CD4-positive, alpha-beta T cell treated with Interleukin-15 for 4 hours (primary cell): ENCODE data around the gene ERCC2.
"Not testable (repeated sequence)": the region's sequence is repeated elsewhere in the genome, so short reads cannot be mapped to it uniquely, and the experiment has no call there.

Source experiments
- DNase-seq: peaks from one replicate; pipeline ENCODE4 v3.0.0-alpha.2; 2020; ENCODE audit warnings: low spot score

The ERCC2 gene

GRCh38 chr19:45333609-45334303 lies 36.6 kb downstream of the ERCC2 start:
- no peak for DNase-seq

GRCh38 chr19:45331411-45331810 lies 39.0 kb downstream of the ERCC2 start:
- no peak for DNase-seq

DNA sequence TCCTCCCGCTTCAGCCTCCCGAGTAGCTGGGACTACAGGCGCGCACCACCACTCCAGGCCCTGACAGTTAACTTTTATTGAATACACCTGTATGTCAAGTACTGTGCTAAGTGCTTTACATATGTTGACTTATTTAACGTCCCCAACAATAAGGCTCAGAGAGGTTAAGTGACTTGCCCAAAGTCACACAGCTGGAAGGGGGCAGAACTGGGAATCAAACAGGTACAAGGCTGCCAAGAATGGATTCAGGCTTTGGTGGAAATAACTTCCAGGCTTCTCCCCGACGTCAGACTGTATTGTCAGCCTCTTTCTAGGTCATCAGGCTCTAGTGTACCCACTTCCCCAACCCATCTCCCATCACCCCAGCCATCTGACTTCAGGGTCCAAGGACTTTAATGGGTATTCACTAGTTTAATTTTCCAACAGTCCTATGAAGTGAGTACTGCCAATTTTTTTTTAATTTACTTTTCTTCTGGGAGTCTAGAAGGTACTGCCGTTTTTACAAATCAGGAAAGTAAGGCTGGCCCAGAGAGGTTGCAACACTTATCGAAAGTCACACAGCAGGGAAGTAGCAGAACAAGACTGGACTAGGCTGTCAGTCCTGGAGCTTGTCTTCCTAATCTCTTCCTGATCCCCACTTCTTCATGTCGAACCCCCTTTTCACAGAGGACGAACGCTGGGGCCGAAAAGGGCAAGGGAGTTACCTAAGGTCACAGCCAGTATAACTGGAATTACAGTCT lies 42.8 kb downstream of the ERCC2 start:
- no peak for DNase-seq

DNA sequence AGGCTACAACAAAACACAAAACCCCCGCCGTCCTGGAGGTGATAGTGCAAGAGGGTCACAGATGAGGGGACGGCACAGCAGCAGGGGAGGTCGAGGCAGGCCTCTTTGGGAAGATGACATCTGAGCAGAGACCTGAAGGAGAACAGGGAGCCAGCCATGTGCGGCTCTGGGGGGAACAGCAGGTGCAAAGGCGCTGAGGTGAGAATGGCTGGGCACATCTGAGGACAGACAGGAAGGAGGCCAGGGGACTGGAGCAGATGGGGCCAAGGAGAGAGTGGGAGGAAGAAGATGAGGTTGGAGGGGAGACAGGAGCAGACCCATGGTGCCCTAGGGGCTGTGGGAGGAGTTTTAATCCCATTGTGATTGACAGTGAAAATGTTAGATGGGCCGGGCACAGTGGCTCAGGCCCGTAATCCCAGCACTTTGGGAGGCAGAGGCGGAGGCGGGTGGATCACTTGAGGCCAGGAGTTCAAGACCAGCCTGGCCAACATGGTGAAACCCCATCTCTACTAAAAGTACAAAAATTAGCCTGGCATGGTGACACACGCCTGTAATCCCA lies 45.9 kb downstream of the ERCC2 start:
- DNase-seq: no peak

GRCh38 chr19:45323671-45324081 lies 46.7 kb downstream of the ERCC2 start:
- no peak for DNase-seq

GRCh38 chr19:45322744-45323281 lies 47.6 kb downstream of the ERCC2 start, which contains the start of gene CKM:
TSS of gene CKM (minus strand) at chr19:45322875. CDS start at chr19:45319713, 3,162 bp downstream.
- DNase-seq: no peak

GRCh38 chr19:45322311-45322710 lies 48.1 kb downstream of the ERCC2 start:
- DNase-seq: no peak

- no peak for DNase-seq
Observed at GRCh38 chr19:45321848-45322247, 48.5 kb downstream of the ERCC2 start.

DNA sequence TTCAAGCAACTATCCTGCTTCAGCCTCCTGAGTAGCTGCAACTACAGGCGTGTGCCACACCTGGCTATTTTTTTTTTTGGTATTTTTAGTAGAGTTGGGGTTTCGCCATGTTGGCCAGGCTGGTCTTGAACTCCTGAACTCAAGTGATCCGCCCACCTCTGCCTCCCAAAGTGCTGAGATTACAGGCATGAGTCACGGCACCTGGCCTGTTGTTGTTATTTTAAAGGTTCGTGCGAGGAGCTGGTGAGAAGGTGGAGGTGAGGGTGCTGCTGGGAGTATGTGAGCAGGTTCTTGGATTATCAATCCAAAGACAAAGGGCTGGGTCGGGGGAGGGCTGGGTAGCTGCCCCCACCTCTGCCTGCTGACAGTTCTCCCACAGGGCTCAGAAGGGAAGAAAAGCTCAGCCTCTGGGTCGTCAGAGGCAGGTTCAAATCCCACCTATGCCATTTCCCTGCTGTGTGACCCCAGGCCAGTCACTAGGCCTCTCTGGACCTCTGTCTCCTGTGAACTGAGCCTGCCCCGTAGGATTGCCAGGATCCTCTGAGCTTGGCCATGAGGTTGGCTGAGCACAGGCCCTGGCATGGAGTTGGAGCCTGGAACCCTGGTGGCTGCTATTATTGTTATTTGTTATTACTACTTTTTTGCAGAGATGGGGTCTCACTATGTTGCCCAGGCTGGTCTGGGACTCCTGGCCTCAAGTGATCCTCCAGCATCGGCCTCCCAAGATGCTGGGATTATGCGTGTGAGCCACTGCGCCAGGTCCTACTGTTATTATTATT lies 49.2 kb downstream of the ERCC2 start:
- DNase-seq: no peak

GRCh38 chr19:45315304-45315703 lies 55.1 kb downstream of the ERCC2 start:
- no peak for DNase-seq

GRCh38 chr19:45314708-45315245 lies 55.6 kb downstream of the ERCC2 start:
- no peak for DNase-seq

DNA sequence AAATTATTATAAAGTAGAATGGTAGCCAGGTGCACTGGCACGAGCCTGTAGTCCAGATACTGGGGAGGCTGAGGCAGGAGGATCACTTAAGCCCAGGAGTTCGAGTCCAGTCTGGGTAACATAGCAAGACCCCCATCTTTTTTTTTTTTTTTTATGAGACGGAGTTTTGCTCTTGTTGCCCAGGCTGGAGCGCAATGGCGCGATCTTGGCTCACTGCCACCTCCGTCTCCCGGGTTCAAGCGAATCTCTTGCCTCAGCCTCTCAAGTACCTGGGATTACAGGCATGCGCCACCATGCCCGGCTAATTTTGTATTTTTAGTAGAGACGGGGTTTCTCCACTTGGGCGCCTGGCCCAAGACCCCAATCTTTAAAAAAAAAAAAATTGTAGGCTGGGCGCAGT lies 58.1 kb downstream of the ERCC2 start:
- not testable (repeated sequence) for DNase-seq

GRCh38 chr19:45311621-45312020 lies 58.8 kb downstream of the ERCC2 start:
- no peak for DNase-seq

- DNase-seq: not testable (repeated sequence)
Observed at GRCh38 chr19:45309322-45309721, 61.1 kb downstream of the ERCC2 start.

DNA sequence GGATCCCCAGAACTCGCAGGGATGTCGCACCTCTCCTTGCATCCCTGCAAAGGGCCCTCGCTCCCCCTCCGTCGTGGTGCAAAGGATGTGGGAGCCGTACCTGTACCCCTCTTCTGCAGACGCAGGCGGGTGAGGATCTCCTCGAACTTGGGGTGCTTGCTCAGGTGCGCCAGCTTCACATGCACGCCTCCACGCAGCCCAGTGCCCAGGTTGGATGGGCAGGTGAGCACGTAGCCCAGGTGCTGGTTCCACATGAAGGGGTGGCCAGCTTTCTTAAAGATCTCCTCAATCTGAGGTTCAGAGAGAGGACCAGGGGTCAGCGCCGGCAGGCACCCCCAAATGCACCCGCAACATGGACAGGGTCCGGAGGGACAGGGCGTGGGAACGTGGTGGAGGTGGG lies 63.0 kb downstream of the ERCC2 start:
- DNase-seq: no peak

DNA sequence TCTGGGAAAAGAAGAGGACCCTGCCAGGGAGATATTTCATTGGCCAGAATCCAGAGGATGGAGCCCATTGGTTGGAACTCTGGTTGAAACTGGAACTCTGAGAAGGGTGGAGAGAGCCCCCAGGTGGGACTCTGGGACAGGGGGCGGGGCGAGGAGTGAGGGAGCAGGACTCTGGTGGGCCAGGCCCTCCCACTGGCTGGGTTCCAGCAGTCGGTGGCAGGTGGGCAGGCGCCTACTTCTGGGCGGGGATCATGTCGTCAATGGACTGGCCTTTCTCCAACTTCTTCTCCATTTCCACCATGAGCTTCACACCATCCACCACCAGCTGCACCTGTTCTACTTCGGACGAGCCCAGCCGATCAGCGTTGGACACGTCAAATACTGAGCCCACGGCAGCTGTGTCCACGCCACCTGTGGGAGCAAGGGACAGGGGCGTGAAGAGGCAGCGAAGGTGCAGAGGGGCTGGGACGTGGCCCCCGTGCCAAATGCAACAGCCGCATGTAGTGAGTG lies 63.8 kb downstream of the ERCC2 start:
- DNase-seq: no peak

DNA sequence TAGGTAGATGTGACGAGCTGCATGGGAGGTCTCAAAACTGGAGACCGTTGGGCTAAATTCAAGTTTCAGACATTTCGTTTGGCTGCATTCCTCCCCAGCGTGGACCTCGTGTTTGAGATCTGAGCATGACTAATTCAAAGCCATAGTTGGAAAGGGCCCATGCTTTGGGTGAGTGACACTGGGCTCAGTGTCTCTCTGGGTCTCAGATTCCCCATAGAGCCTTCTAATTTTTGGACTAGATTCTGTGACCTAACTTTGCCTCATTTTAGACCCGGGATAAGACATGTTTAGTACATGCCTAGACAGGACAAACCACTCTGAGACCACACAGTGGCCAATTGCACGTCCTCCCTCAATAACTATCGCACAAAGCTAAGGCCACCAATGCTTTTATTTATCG lies 64.3 kb downstream of the ERCC2 start:
- DNase-seq: no peak

DNA sequence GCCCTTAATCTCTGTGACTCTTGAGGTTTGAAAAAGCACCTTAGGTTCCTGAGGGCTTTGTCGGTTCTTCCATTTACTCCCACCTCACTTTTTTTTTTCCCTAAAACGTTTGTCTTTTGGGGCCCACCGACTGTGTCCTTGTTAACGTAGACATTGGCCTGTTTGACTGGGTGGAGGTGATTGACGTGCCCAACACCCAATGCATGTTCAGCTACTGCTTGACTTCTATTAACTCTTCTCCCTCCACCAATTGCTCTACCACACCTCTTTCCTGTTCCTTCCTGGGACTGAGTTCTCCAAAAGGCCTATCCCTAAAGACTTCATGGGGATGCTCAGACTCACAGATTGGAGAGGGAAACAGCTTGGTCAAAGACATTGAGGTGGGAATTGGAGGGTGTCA lies 65.0 kb downstream of the ERCC2 start:
- no peak for DNase-seq

GRCh38 chr19:45305007-45305406 lies 65.4 kb downstream of the ERCC2 start:
- DNase-seq: no peak

GRCh38 chr19:45304141-45304926 lies 66.0 kb downstream of the ERCC2 start:
- DNase-seq: no peak
